Esophagus squamous epithelium (tissue), 4 donors: Measurements from ENCODE around the gene CDC25B.

ENCODE experiments used
- POLR2A ChIP-seq, 4 donors: fragments of 450-650 bp; IDR thresholded peaks; one replicate each; pipeline ENCODE4 v1.6.1; 2017; ENCODE audit warnings: antibody characterized with exemption in 4 of 4, mild to moderate bottlenecking in 4 of 4, moderate library complexity in 3 of 4
- TF ChIP-seq, protein P1 (sequence below), 6 experiments: fragments of 450-650 bp in 4 of 6; fragments of 200-600 bp in 2 of 6; sonication (generic) in 2 of 6; IDR thresholded peaks; one replicate each; pipeline ENCODE4 v1.5.1; 2016 to 2019; ENCODE audit warnings: antibody characterized with exemption in 6 of 6, mild to moderate bottlenecking in 4 of 6, moderate library complexity in 4 of 6

- TF ChIP-seq POLR2A (IDR thresholded peaks at IDR 0.05) = no peak
- TF ChIP-seq, protein P1, sequence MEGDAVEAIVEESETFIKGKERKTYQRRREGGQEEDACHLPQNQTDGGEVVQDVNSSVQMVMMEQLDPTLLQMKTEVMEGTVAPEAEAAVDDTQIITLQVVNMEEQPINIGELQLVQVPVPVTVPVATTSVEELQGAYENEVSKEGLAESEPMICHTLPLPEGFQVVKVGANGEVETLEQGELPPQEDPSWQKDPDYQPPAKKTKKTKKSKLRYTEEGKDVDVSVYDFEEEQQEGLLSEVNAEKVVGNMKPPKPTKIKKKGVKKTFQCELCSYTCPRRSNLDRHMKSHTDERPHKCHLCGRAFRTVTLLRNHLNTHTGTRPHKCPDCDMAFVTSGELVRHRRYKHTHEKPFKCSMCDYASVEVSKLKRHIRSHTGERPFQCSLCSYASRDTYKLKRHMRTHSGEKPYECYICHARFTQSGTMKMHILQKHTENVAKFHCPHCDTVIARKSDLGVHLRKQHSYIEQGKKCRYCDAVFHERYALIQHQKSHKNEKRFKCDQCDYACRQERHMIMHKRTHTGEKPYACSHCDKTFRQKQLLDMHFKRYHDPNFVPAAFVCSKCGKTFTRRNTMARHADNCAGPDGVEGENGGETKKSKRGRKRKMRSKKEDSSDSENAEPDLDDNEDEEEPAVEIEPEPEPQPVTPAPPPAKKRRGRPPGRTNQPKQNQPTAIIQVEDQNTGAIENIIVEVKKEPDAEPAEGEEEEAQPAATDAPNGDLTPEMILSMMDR (IDR thresholded peaks at IDR 0.05) = no peak
These were observed 48.0 kb upstream of the CDC25B start for GRCh38 chr20:3748073-3748472.
